GM23338 (cell line): ENCODE data around the gene NEMP1. TPM values are rescaled to one million over a fixed set of nuclear protein-coding genes. Genes with fewer than 3 reads are reported as not detected.

Experiments used
- ATAC-seq: fragments of 200-7000 bp; cut with Tn5 transposase; 3 replicates; pipeline ENCODE4 v1.9.1; 2020
- DNase-seq: peaks from one replicate; pipeline ENCODE4 v3.0.0-alpha.2; 2015; ENCODE audit warnings: low spot score
- H2AFZ ChIP-seq: fragments of 200-600 bp; sonication (generic); 2 replicates; pipeline ENCODE4 v1.8.0; 2016; ENCODE audit warnings: antibody characterized with exemption, mild to moderate bottlenecking, moderate library complexity
- H3F3A ChIP-seq: fragments of 200-600 bp; sonication (generic); replicated peaks from 2 replicates; pipeline ENCODE4 v1.8.0; 2017; ENCODE audit warnings: antibody characterized with exemption, mixed run types, low read depth
- H3K27ac ChIP-seq: fragments of 200-600 bp; sonication (generic); 2 replicates; pipeline ENCODE4 v1.6.1; 2016; ENCODE audit warnings: low read depth
- H3K27me3 ChIP-seq: fragments of 200-600 bp; sonication (generic); 2 replicates; pipeline ENCODE4 v1.8.0; 2016; ENCODE audit warnings: mild to moderate bottlenecking, mixed run types, moderate library complexity; ENCODE audit not compliant: insufficient read depth
- H3K36me3 ChIP-seq: fragments of 200-600 bp; sonication (generic); 2 replicates; pipeline ENCODE4 v1.8.0; 2016; ENCODE audit warnings: mild to moderate bottlenecking; ENCODE audit not compliant: insufficient read depth
- H3K4me1 ChIP-seq: fragments of 200-600 bp; sonication (generic); 2 replicates; pipeline ENCODE4 v1.8.0; 2016; ENCODE audit warnings: mild to moderate bottlenecking, moderate library complexity; ENCODE audit not compliant: insufficient read depth
- H3K4me2 ChIP-seq: fragments of 200-600 bp; sonication (generic); 2 replicates; pipeline ENCODE4 v1.7.1; 2017; ENCODE audit warnings: mixed run types
- H3K4me3 ChIP-seq: fragments of 200-600 bp; sonication (generic); 2 replicates; pipeline ENCODE4 v1.6.1; 2016; ENCODE audit warnings: mixed run types
- H3K79me2 ChIP-seq: fragments of 200-600 bp; sonication (generic); replicated peaks from 2 replicates; pipeline ENCODE4 v1.8.0; 2017; ENCODE audit warnings: mild to moderate bottlenecking; ENCODE audit not compliant: insufficient read depth
- H3K9me2 ChIP-seq: fragments of 200-600 bp; sonication (generic); 2 replicates; pipeline ENCODE4 v1.8.0; 2017; ENCODE audit not compliant: insufficient read depth
- H4K20me1 ChIP-seq: fragments of 200-600 bp; sonication (generic); replicated peaks from 2 replicates; pipeline ENCODE4 v1.8.0; 2017; ENCODE audit warnings: mild to moderate bottlenecking; ENCODE audit not compliant: insufficient read depth
- H3K27ac Mint-ChIP-seq: 2 replicates; pipeline ENCODE4 v1.8.0; 2020; ENCODE audit warnings: inconsistent platforms, mild to moderate bottlenecking, moderate library complexity, mixed read lengths
- H3K27me3 Mint-ChIP-seq: 3 replicates; pipeline ENCODE4 v1.8.0; 2022; ENCODE audit warnings: low read depth, mild to moderate bottlenecking, moderate library complexity, mixed read lengths, inconsistent platforms; ENCODE audit not compliant: insufficient read depth, poor library complexity
- H3K36me3 Mint-ChIP-seq: 3 replicates; pipeline ENCODE4 v1.8.0; 2021; ENCODE audit warnings: low read depth, mild to moderate bottlenecking, inconsistent platforms, moderate library complexity, mixed read lengths
- H3K4me1 Mint-ChIP-seq: 3 replicates; pipeline ENCODE4 v1.8.0; 2020; ENCODE audit warnings: mild to moderate bottlenecking, inconsistent platforms, mixed read lengths
- H3K4me3 Mint-ChIP-seq: 3 replicates; pipeline ENCODE4 v1.8.0; 2021; ENCODE audit warnings: moderate library complexity, mild to moderate bottlenecking, inconsistent platforms, mixed read lengths
- H3K9me3 Mint-ChIP-seq: 3 replicates; pipeline ENCODE4 v1.8.0; 2020; ENCODE audit warnings: moderate library complexity, mild to moderate bottlenecking, inconsistent platforms, mixed read lengths
- CREB1 ChIP-seq: fragments of 250-450 bp; sonication (Bioruptor Pico); IDR thresholded peaks from 2 replicates; pipeline ENCODE4 v1.5.0; 2020; ENCODE audit warnings: low read depth, mild to moderate bottlenecking, moderate library complexity
- ETS1 ChIP-seq: IDR thresholded peaks from 2 replicates; pipeline ENCODE4 v1.6.1; 2016; ENCODE audit warnings: antibody characterized with exemption
- EZH2 ChIP-seq: fragments of 200-600 bp; sonication (generic); IDR thresholded peaks from one replicate; pipeline ENCODE4 v1.8.0; 2017; ENCODE audit warnings: antibody characterized with exemption, mild to moderate bottlenecking, low read depth; ENCODE audit not compliant: unreplicated experiment
- EZH2phosphoT487 ChIP-seq: fragments of 200-600 bp; sonication (generic); IDR thresholded peaks from one replicate; pipeline ENCODE4 v1.8.1; 2018; ENCODE audit warnings: antibody characterized with exemption; ENCODE audit not compliant: unreplicated experiment
- JUNB ChIP-seq: IDR thresholded peaks from one replicate; pipeline ENCODE4 v1.6.1; 2016; ENCODE audit warnings: antibody characterized with exemption; ENCODE audit not compliant: unreplicated experiment
- NANOG ChIP-seq: IDR thresholded peaks from 2 replicates; pipeline ENCODE4 v1.6.1; 2016; ENCODE audit warnings: antibody characterized with exemption, borderline replicate concordance
- POLR2AphosphoS5 ChIP-seq: IDR thresholded peaks from 2 replicates; pipeline ENCODE4 v1.6.1; 2016; ENCODE audit warnings: antibody characterized with exemption, low read depth
- STAT1 ChIP-seq: IDR thresholded peaks from one replicate; pipeline ENCODE4 v1.6.1; 2016; ENCODE audit warnings: antibody characterized with exemption; ENCODE audit not compliant: unreplicated experiment
- ZNF114 ChIP-seq: fragments of 250-450 bp; sonication (Bioruptor Pico); IDR thresholded peaks from 2 replicates; pipeline ENCODE4 v1.5.0; 2020; ENCODE audit warnings: mild to moderate bottlenecking, moderate library complexity
- ZNF462 ChIP-seq: fragments of 250-450 bp; sonication (Bioruptor Pico); IDR thresholded peaks from 2 replicates; pipeline ENCODE4 v1.5.0; 2020; ENCODE audit warnings: mild to moderate bottlenecking, moderate library complexity
- polyA plus RNA-seq: library from polyadenylated mRNA; unstranded; fragments of >200 nt; fragmentation: Nextera tagmentation; extraction: Ambion mirVana; gene quantifications from 2 replicates; pipeline ENCODE4 v1.2.1, GENCODE V29; 2016
- total RNA-seq: library from RNA; depleted of rRNA; stranded (reverse); fragments of >200 nt; shearing (Covaris generic); gene quantifications from 2 replicates; pipeline ENCODE4 v1.2.3, GENCODE V29; 2014

Gene NEMP1
- total and polyA plus RNA-seq, 2 experiments from 2014 or later = 11.9 to 35.0 TPM

GRCh38 chr12:57047981-57048380 lies 30.6 kb downstream of the NEMP1 start:
- Histone ChIP-seq H3K4me1 (no peaks in the 10 kb centered on the region), H3K27ac (no peak overlapping the region), H4K20me1 (no peaks in the 10 kb centered on the region), H3K4me3 (no peak overlapping the region), H3K4me2 (no peak overlapping the region), H3K9me2 (no peaks in the 10 kb centered on the region; the same call in 1 of the 2 replicates), H3K27me3 (no peaks in the 10 kb centered on the region), H3F3A (0 out of 2 replicates have a peak, but pooled peaks cover 2% of the 10 kb centered on the region), H3K36me3 (no peaks in the 10 kb centered on the region), H2AFZ (no peak overlapping the region), H3K79me2 (no peaks in the 10 kb centered on the region)
- Mint-ChIP-seq H3K9me3 (no peaks in the 10 kb centered on the region), H3K27ac (no peak overlapping the region), H3K4me3 (no peak overlapping the region), H3K4me1 (peaks cover 2% of the 10 kb centered on the region; the same call in 1 of the 3 replicates), H3K36me3 (no peaks in the 10 kb centered on the region), H3K27me3 (peaks cover 5% of the 10 kb centered on the region)
- no peak for TF ChIP-seq JUNB
- DNase-seq (no peak), ATAC-seq (no peak)

- peaks cover 5% of the 10 kb centered on the region for H3K27me3 Mint-ChIP-seq
- H3K36me3 ChIP-seq = no peaks in the 10 kb centered on the region
- H4K20me1 ChIP-seq = no peaks in the 10 kb centered on the region
- no peak for DNase-seq
- H3K4me1 Mint-ChIP-seq = peaks cover 2% of the 10 kb centered on the region; the same call in 1 of the 3 replicates
- H3K36me3 Mint-ChIP-seq = no peaks in the 10 kb centered on the region
- H2AFZ ChIP-seq = no peak overlapping the region
- no peak overlapping the region for H3K27ac ChIP-seq
- H3K4me3 Mint-ChIP-seq = no peak overlapping the region
- H3K27ac Mint-ChIP-seq = no peak overlapping the region
- no peaks in the 10 kb centered on the region for H3K4me1 ChIP-seq
- H3K4me2 ChIP-seq = no peak overlapping the region
- no peak for ATAC-seq
- H3F3A ChIP-seq = 0 out of 2 replicates have a peak, but pooled peaks cover 2% of the 10 kb centered on the region
- H3K79me2 ChIP-seq = no peaks in the 10 kb centered on the region
- H3K9me3 Mint-ChIP-seq = no peaks in the 10 kb centered on the region
- no peaks in the 10 kb centered on the region for H3K27me3 ChIP-seq
- H3K4me3 ChIP-seq = no peak overlapping the region
- H3K9me2 ChIP-seq = no peaks in the 10 kb centered on the region; the same call in 1 of the 2 replicates
- no peak for TF ChIP-seq ETS1
- TF ChIP-seq ZNF114 (CRISPR knock-in tag) = no peak
- no peak for TF ChIP-seq POLR2AphosphoS5
- no peak for TF ChIP-seq STAT1
- TF ChIP-seq CREB1 (CRISPR knock-in tag) = no peak
- TF ChIP-seq ZNF462 (CRISPR knock-in tag) = no peak
- no peak for TF ChIP-seq EZH2
- TF ChIP-seq NANOG = no peak
- TF ChIP-seq EZH2phosphoT487 = no peak
These were observed 31.4 kb downstream of the NEMP1 start for GRCh38 chr12:57046947-57047890.
